GM12878 (cell line): ENCODE results near the gene TSPYL4. TPM values are rescaled to one million over a fixed set of nuclear protein-coding genes. Genes with fewer than 3 reads are reported as not detected.

Source experiments
- ATAC-seq: fragments of 200-7000 bp; cut with Tn5 transposase; 3 replicates; pipeline ENCODE4 v1.9.1; 2020; ENCODE audit warnings: mild to moderate bottlenecking, moderate library complexity
- BruUV-seq: library from RNA; stranded (reverse); fragments of 400-500 nt; replicated peaks from 2 replicates; lab custom pipeline; 2021; lab: Mats Ljungman, UMichigan
- CTCF ChIA-PET: fragments of 300-600 bp; sonication (Branson Sonifier 250); formaldehyde crosslinking; extraction: SDS; loops from one replicate; lab custom pipeline; 2021; ENCODE audit warnings: inconsistent platforms; lab: Yijun Ruan, JAX
- POLR2A ChIA-PET: fragments of 350-600 bp; formaldehyde crosslinking; extraction: SDS; loops from one replicate; lab custom pipeline; 2021; ENCODE audit warnings: inconsistent platforms; lab: Charles Lee
- RAD21 ChIA-PET: fragments of 300-600 bp; sonication (Branson Sonifier 250); formaldehyde crosslinking; loops from one replicate; lab custom pipeline; 2023; ENCODE audit warnings: antibody characterized with exemption; ENCODE audit not compliant: unreplicated experiment; lab: Charles Lee
- SMC1A ChIA-PET: fragments of 300-600 bp; sonication (Branson Sonifier 250); formaldehyde crosslinking; loops from one replicate; lab custom pipeline; 2023; ENCODE audit not compliant: unreplicated experiment, uncharacterized antibody; lab: Charles Lee
- DNase-seq: peaks from one replicate; pipeline ENCODE4 v3.0.0-alpha.2; 2011; ENCODE audit warnings: low read depth, low spot score
- FAIRE-seq: peaks from 3 replicates; lab custom pipeline; 2011; peaks lifted over from hg19 to GRCh38; lab: Jason Lieb, UNC
- H2AFZ ChIP-seq: 2 replicates; pipeline ENCODE4 v1.6.0; 2011; ENCODE audit warnings: low read depth, low read length, control low read depth; ENCODE audit not compliant: control insufficient read depth
- H3K27ac ChIP-seq: 2 replicates; pipeline ENCODE4 v1.5.1; 2011; ENCODE audit warnings: control low read depth; ENCODE audit not compliant: control insufficient read depth, insufficient read depth
- H3K27me3 ChIP-seq, 2 experiments: replicated peaks in 1 of 2; 2 replicates each; pipeline versions ENCODE4 v1.6.0 to v1.6.1; 2011; ENCODE audit warnings: low read length in 1 of 2; ENCODE audit not compliant: control insufficient read depth in 2 of 2, insufficient read depth in 2 of 2
- H3K36me3 ChIP-seq, 2 experiments: 2 replicates each; pipeline ENCODE4 v1.5.1; 2011; ENCODE audit warnings: low read length in 1 of 2; ENCODE audit not compliant: control insufficient read depth in 2 of 2, insufficient read depth in 2 of 2
- H3K4me1 ChIP-seq: 2 replicates; pipeline ENCODE4 v1.6.1; 2011; ENCODE audit warnings: mild to moderate bottlenecking, low read length, moderate library complexity, mixed read lengths; ENCODE audit not compliant: control insufficient read depth, insufficient read depth
- H3K4me2 ChIP-seq: 2 replicates; pipeline ENCODE4 v1.6.0; 2011; ENCODE audit warnings: control low read depth; ENCODE audit not compliant: control insufficient read depth, insufficient read depth
- H3K4me3 ChIP-seq: fragments of 200-600 bp; sonication (generic); 2 replicates; pipeline ENCODE4 v1.5.1; 2016
- H3K79me2 ChIP-seq: 2 replicates; pipeline ENCODE4 v1.6.0; 2011; ENCODE audit warnings: low read length; ENCODE audit not compliant: control insufficient read depth, insufficient read depth
- H3K9ac ChIP-seq: 2 replicates; pipeline ENCODE4 v1.8.0; 2011; ENCODE audit warnings: low read length, control low read depth, mixed read lengths; ENCODE audit not compliant: control insufficient read depth, insufficient read depth
- H3K9me3 ChIP-seq: replicated peaks from 3 replicates; pipeline ENCODE4 v1.5.1; 2011; ENCODE audit warnings: mild to moderate bottlenecking, low read length; ENCODE audit not compliant: control insufficient read depth, insufficient read depth
- H4K20me1 ChIP-seq: 2 replicates; pipeline ENCODE4 v1.6.0; 2011; ENCODE audit not compliant: control insufficient read depth, insufficient read depth
- ATF7 ChIP-seq: fragments of 450-650 bp; IDR thresholded peaks from 2 replicates; pipeline ENCODE4 v1.6.1; 2016; ENCODE audit warnings: low read depth, mild to moderate bottlenecking
- BMI1 ChIP-seq: fragments of 450-650 bp; IDR thresholded peaks from 2 replicates; pipeline ENCODE4 v1.6.1; 2016; ENCODE audit warnings: mild to moderate bottlenecking, moderate library complexity, borderline replicate concordance
- CHD2 ChIP-seq: IDR thresholded peaks from 2 replicates; pipeline ENCODE4 v1.6.1; 2011; ENCODE audit warnings: low read depth, low read length, improper control_type of control experiment, borderline replicate concordance
- HSF1 ChIP-seq: fragments of 150-350 bp; IDR thresholded peaks from 2 replicates; pipeline ENCODE4 v1.6.1; 2014; ENCODE audit warnings: mild to moderate bottlenecking, low read depth, low read length
- IRF4 ChIP-seq: IDR thresholded peaks from 2 replicates; pipeline ENCODE4 v1.6.1; 2011; ENCODE audit warnings: low read depth, low read length
- KAT2A ChIP-seq: conservative IDR thresholded peaks from 2 replicates; pipeline ENCODE4 v1.6.1; 2011; ENCODE audit warnings: low read depth, low read length; ENCODE audit not compliant: control insufficient read depth
- LARP7 ChIP-seq: fragments of 450-650 bp; IDR thresholded peaks from 2 replicates; pipeline ENCODE4 v1.6.1; 2017; ENCODE audit warnings: mild to moderate bottlenecking
- NFIC ChIP-seq: IDR thresholded peaks from 2 replicates; pipeline ENCODE4 v1.6.1; 2012; ENCODE audit warnings: low read depth, mild to moderate bottlenecking, inconsistent platforms, low read length, moderate library complexity
- NFYB ChIP-seq: IDR thresholded peaks from 2 replicates; pipeline ENCODE4 v1.6.1; 2011; ENCODE audit warnings: low read depth, mild to moderate bottlenecking, low read length, improper control_type of control experiment, moderate library complexity; ENCODE audit not compliant: insufficient read depth
- NR2C2 ChIP-seq: IDR thresholded peaks from 2 replicates; pipeline ENCODE4 v1.6.1; 2011; ENCODE audit warnings: borderline replicate concordance, low read depth; ENCODE audit not compliant: control insufficient read depth, insufficient read length
- RAD51 ChIP-seq: fragments of 450-650 bp; IDR thresholded peaks from 2 replicates; pipeline ENCODE4 v1.6.1; 2016; ENCODE audit warnings: moderate library complexity, mild to moderate bottlenecking, inconsistent platforms
- RUNX3 ChIP-seq: IDR thresholded peaks from 2 replicates; pipeline ENCODE4 v1.6.1; 2012; ENCODE audit warnings: low read length, inconsistent platforms
- SREBF2 ChIP-seq: IDR thresholded peaks from 2 replicates; pipeline ENCODE4 v1.6.1; 2012; ENCODE audit warnings: mild to moderate bottlenecking, low read length
- ZNF592 ChIP-seq: fragments of 450-650 bp; IDR thresholded peaks from 2 replicates; pipeline ENCODE4 v1.6.1; 2017; ENCODE audit warnings: mild to moderate bottlenecking, moderate library complexity
- WGBS: methylation state at CpG from one replicate; pipeline ENCODE4 v1.1.6; 2016; ENCODE audit warnings: low lambda C conversion rate; ENCODE audit not compliant: insufficient replicate concordance, insufficient coverage; ENCODE audit errors: missing lambda C conversion rate; 5-methylcytosine and 5-hydroxymethylcytosine counted together
- in situ Hi-C: fragments of 300-500 bp; cut with MboI; formaldehyde crosslinking; loops from 9 replicates; pipeline ENCODE4 v1.14.3; 2018; ENCODE audit warnings: mixed read lengths
- intact Hi-C: fragments of 100-400 bp; cut with micrococcal nuclease; formaldehyde crosslinking; loops from one replicate; pipeline ENCODE4 v1.14.2; 2022; ENCODE audit not compliant: unreplicated experiment
- polyA plus RNA-seq, 11 experiments: library from polyadenylated mRNA; depleted of rRNA in 4 of 11; unstranded in 6 of 11; stranded (reverse) in 5 of 11; fragments of >200 nt; fragmentation: Nextera tagmentation in 4 of 11; fragmentation: Illumina TruSeq in 1 of 11; extraction: Ambion mirVana in 4 of 11; extraction: Trizol in 1 of 11; gene quantifications; 1 replicate in 1 of 11; 2 replicates in 10 of 11; pipeline versions ENCODE4 v1.2.1 to v1.2.3, GENCODE V29; 2011 to 2016; ENCODE audit warnings: inconsistent platforms in 2 of 11, missing spikeins in 2 of 11, low read depth in 1 of 11
- total RNA-seq, 4 experiments: library from RNA; depleted of rRNA in 3 of 4; stranded (reverse); fragments of >200 nt in 3 of 4; fragmentation: Illumina TruSeq in 1 of 4; extraction: Trizol in 1 of 4; gene quantifications; 2 replicates each; pipeline versions ENCODE4 v1.2.1 to v1.2.3, GENCODE V29; 2013 to 2021
- TF ChIP-seq, protein P1 (sequence below): fragments of 450-650 bp; IDR thresholded peaks from 2 replicates; pipeline ENCODE4 v1.6.1; 2018; ENCODE audit warnings: borderline replicate concordance, mild to moderate bottlenecking; ENCODE audit not compliant: partially characterized antibody
- TF ChIP-seq, protein P2 (sequence below): IDR thresholded peaks from 2 replicates; pipeline ENCODE4 v1.6.1; 2011; ENCODE audit warnings: borderline replicate concordance, low read depth, mild to moderate bottlenecking, moderate library complexity, mixed read lengths, low read length; ENCODE audit not compliant: insufficient read depth; ENCODE audit errors: extremely low read length

The TSPYL4 gene
- total and polyA plus RNA-seq, 10 of the 15 experiments (the other 5 are each of a cell fraction or from before 2014, with no cell fraction given), result 1.5 to 27.6 (median 20.0) TPM

DNA sequence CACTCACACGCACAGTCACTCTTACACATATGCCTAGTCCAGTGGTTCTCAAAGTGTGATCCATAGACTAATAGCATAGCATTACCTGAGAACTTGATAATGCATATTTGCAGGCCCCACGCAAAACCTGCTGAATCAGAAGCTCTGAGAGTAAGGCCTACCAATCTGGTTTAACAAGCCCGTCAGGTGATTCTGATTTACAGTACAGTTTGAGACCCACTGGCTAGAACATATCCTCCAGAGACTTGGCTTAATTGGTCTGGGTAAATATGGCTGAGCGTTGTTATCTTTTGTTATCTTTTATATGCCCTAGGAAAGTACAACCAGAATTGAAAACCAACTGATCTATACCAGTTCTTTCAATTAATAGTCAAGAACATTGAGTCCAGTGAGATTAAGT, 9.6 kb downstream of the TSPYL4 start:
- in situ Hi-C loops, result no loop called here
- H3K36me3 ChIP-seq, result peaks cover 0 to 10% of the 10 kb centered on the region in 2 experiments; a peak in 1 of 4 replicates
- no peak for FAIRE-seq
- H3K79me2 ChIP-seq, result no peaks in the 10 kb centered on the region
- H2AFZ ChIP-seq, result no peak overlapping the region
- H3K9me3 ChIP-seq, result no peaks in the 10 kb centered on the region
- no peak overlapping the region for H3K9ac ChIP-seq
- H4K20me1 ChIP-seq, result no peaks in the 10 kb centered on the region; the same call in 1 of the 2 replicates
- 98% methylated on average over 4 of the region's 4 CpGs for WGBS
- intact Hi-C loops, result no loop called here
- H3K4me1 ChIP-seq, result no peaks in the 10 kb centered on the region
- ChIA-PET POLR2A (no interaction called here), SMC1A (no interaction called here), CTCF (interaction anchor here (1.1 to 2.9 kb wide), 3 partner anchors 8 to 26 kb away, joined by 4 to 9 read pairs (median 4); no protein-coding TSS in a partner anchor), RAD21 (no interaction called here)
- no peak for ATAC-seq
- H3K4me3 ChIP-seq, result no peak overlapping the region
- no peak overlapping the region for H3K27ac ChIP-seq
- H3K4me2 ChIP-seq, result no peak overlapping the region
- no peaks in the 10 kb centered on the region for H3K27me3 ChIP-seq
- no TSS peak for BruUV-seq
- no peak for DNase-seq
- no peak for TF ChIP-seq RAD51
- no peak for TF ChIP-seq HSF1
- no peak for TF ChIP-seq RUNX3
- TF ChIP-seq ATF7, result no peak
- TF ChIP-seq BMI1, result no peak
- no peak for TF ChIP-seq IRF4
- TF ChIP-seq NR2C2, result no peak
- TF ChIP-seq KAT2A, result no peak
- TF ChIP-seq, protein P1, sequence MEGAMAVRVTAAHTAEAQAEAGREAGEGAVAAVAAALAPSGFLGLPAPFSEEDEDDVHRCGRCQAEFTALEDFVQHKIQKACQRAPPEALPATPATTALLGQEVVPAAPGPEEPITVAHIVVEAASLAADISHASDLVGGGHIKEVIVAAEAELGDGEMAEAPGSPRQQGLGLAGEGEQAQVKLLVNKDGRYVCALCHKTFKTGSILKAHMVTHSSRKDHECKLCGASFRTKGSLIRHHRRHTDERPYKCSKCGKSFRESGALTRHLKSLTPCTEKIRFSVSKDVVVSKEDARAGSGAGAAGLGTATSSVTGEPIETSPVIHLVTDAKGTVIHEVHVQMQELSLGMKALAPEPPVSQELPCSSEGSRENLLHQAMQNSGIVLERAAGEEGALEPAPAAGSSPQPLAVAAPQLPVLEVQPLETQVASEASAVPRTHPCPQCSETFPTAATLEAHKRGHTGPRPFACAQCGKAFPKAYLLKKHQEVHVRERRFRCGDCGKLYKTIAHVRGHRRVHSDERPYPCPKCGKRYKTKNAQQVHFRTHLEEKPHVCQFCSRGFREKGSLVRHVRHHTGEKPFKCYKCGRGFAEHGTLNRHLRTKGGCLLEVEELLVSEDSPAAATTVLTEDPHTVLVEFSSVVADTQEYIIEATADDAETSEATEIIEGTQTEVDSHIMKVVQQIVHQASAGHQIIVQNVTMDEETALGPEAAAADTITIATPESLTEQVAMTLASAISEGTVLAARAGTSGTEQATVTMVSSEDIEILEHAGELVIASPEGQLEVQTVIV, result no peak
- no peak for TF ChIP-seq ZNF592
- TF ChIP-seq, protein P2, sequence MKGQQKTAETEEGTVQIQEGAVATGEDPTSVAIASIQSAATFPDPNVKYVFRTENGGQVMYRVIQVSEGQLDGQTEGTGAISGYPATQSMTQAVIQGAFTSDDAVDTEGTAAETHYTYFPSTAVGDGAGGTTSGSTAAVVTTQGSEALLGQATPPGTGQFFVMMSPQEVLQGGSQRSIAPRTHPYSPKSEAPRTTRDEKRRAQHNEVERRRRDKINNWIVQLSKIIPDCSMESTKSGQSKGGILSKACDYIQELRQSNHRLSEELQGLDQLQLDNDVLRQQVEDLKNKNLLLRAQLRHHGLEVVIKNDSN, result no peak
- TF ChIP-seq NFYB, result no peak
- TF ChIP-seq LARP7, result no peak
- TF ChIP-seq CHD2, result no peak
- no peak for TF ChIP-seq SREBF2
- no peak for TF ChIP-seq NFIC
